Measurements from ENCODE around the gene BLOC1S2.
"Not testable (repeated sequence)": the region's sequence is repeated elsewhere in the genome, so short reads cannot be mapped to it uniquely, and the experiment has no call there.

Gene BLOC1S2

GRCh38 chr10:100286051-100287033 lies at the start of gene BLOC1S2:
TSS of gene BLOC1S2 (minus strand) at chr10:100286680. CDS start at chr10:100286659, 21 bp downstream.
- peak; percentile 96 for DNase-seq (ENCODE audit: low spot score)

- no peak for DNase-seq (ENCODE audit: low spot score)
Measured at GRCh38 chr10:100334762-100335161, 48.3 kb upstream of the BLOC1S2 start.

GRCh38 chr10:100333661-100334440 lies 47.4 kb upstream of the BLOC1S2 start:
- no peak for DNase-seq (ENCODE audit: low spot score)

GRCh38 chr10:100333106-100333505 lies 46.6 kb upstream of the BLOC1S2 start:
- DNase-seq (ENCODE audit: low spot score) = no peak

GRCh38 chr10:100330079-100330478 lies 43.6 kb upstream of the BLOC1S2 start, which contains the start of gene PKD2L1:
TSS of gene PKD2L1 (minus strand) at chr10:100330228. CDS start at chr10:100330103, 125 bp downstream.
- no peak for DNase-seq (ENCODE audit: low spot score)

GRCh38 chr10:100328198-100328597 lies 41.7 kb upstream of the BLOC1S2 start:
- DNase-seq (ENCODE audit: low spot score) = no peak

GRCh38 chr10:100327718-100328009 lies 41.2 kb upstream of the BLOC1S2 start:
- DNase-seq (ENCODE audit: low spot score) = no peak

GRCh38 chr10:100327007-100327717 lies 40.7 kb upstream of the BLOC1S2 start:
- no peak for DNase-seq (ENCODE audit: low spot score)

GRCh38 chr10:100325158-100325557 lies 38.7 kb upstream of the BLOC1S2 start:
- no peak for DNase-seq (ENCODE audit: low spot score)

GRCh38 chr10:100319707-100320402 lies 33.4 kb upstream of the BLOC1S2 start:
- no peak for DNase-seq (ENCODE audit: low spot score)

GRCh38 chr10:100318207-100318606 lies 31.7 kb upstream of the BLOC1S2 start:
- no peak for DNase-seq (ENCODE audit: low spot score)

GRCh38 chr10:100315615-100316014 lies 29.1 kb upstream of the BLOC1S2 start:
- no peak for DNase-seq (ENCODE audit: low spot score)

GRCh38 chr10:100311298-100311697 lies 24.8 kb upstream of the BLOC1S2 start:
- DNase-seq (ENCODE audit: low spot score) = no peak

- DNase-seq (ENCODE audit: low spot score) = no peak
Measured at GRCh38 chr10:100307684-100308083, 21.2 kb upstream of the BLOC1S2 start.

GRCh38 chr10:100306861-100307260 lies 20.4 kb upstream of the BLOC1S2 start:
- DNase-seq (ENCODE audit: low spot score) = no peak

- no peak for DNase-seq (ENCODE audit: low spot score)
Measured at GRCh38 chr10:100304414-100304813, 17.9 kb upstream of the BLOC1S2 start.

- DNase-seq (ENCODE audit: low spot score) = no peak
Measured at GRCh38 chr10:100303724-100304319, 17.3 kb upstream of the BLOC1S2 start.

- not testable (repeated sequence) for DNase-seq (ENCODE audit: low spot score)
Measured at GRCh38 chr10:100301123-100301522, 14.6 kb upstream of the BLOC1S2 start.

GRCh38 chr10:100297242-100297641 lies 10.8 kb upstream of the BLOC1S2 start:
- no peak for DNase-seq (ENCODE audit: low spot score)

- no peak for DNase-seq (ENCODE audit: low spot score)
Measured at GRCh38 chr10:100293066-100293465, 6.6 kb upstream of the BLOC1S2 start.

GRCh38 chr10:100292300-100292699 lies 5.8 kb upstream of the BLOC1S2 start:
- not testable (repeated sequence) for DNase-seq (ENCODE audit: low spot score)

All from HuH-7.5 (cell line).